GM20000 (cell line): ENCODE measurements around the gene MICAL3.

Source experiments
- DNase-seq: peaks from one replicate; pipeline ENCODE4 v3.0.0; 2012; ENCODE audit warnings: low spot score
- CTCF ChIP-seq: IDR thresholded peaks from 2 replicates; pipeline ENCODE4 v1.5.1; 2012; ENCODE audit warnings: mild to moderate bottlenecking, control low read depth; ENCODE audit errors: extremely low read depth, missing control alignments

Gene MICAL3

DNA sequence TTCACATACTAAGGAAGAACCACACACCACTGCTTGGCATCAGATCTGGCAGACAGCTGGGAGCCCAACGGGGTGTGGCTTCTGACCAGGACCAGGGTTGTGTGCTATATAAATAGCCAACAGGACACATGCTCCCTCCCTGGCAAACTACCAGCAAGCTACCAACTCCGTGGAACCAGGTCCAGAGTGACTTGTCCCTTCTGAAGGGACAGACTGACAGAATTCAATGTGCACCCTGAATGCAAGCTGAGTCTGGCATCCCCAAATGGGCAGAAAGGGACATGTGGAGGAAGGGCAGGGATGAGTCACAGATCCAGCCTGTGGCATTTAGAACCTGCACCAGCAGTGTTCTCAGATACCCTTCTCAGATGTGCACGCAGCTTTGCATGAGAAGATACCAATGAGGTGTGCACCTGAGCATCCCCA is 92.9 kb downstream of the MICAL3 start:
- no peak for TF ChIP-seq CTCF
- no peak for DNase-seq

DNA sequence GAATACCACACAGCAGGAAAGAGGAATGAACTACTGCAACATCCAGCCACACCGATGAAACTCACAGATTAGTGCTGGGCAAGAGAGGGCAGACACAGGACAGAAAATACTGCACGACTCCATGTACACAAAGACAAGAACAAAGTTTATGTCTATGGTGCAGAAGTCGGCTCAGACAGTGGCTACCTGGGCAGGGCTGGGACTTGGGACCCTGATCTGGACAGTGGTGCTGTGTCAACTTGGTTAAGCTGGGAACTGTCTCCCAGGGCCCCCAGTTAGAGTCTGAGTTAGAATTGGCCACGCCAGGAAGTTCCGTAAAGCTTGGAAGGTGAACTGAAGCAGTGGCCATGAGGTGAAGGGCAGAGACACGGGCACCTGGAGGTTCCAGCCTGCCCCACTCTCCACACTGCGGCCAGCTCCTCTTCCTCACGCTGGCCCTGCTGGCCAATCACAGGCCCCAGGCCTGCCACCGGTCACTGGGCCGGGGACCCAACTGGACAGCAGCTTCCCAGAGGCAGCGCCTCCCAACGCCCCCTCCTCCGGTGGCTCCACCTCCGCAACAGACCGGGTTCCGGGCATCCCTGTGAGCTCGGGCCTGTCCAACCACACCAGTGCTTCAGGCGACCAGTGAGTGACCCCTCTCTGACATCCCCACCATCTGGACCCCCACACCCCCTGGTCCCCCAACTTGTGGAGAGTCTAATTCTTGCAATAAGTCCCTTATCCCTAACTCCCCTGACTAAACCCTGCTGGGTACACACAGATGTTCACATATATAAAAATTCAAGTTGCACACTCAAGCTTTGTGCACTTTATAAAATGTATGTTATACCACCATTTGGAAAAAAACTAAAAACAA is 93.7 kb downstream of the MICAL3 start:
- no peak for DNase-seq
- TF ChIP-seq CTCF, result no peak

GRCh38 chr22:17929909-17930308 is 94.5 kb downstream of the MICAL3 start:
- no peak for DNase-seq

DNA sequence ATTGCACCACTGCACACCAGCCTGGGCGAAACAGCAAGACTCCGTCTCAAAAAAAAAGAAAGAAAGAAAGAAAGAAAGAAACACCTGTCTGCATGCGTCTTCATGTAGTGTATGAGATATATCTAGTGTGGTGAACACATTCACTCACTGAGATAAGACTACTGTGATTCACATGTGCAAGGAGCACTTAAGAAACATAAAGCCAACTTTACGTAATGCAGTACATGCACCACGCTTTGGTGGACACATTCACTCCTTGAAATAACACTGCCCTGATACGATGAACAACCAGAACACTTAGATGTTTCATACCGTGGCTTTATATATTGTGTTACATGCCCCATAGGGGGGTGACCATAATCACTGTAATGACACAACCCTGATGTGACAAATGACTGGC is 96.0 kb downstream of the MICAL3 start:
- no peak for DNase-seq
- no peak for TF ChIP-seq CTCF

More at GRCh38 chr22:17929909-17930308, 94.5 kb downstream of the MICAL3 start:
- TF ChIP-seq CTCF, result no peak

GRCh38 chr22:17927062-17927461 is 97.3 kb downstream of the MICAL3 start:
- no peak for DNase-seq
- TF ChIP-seq CTCF, result no peak

- no peak for DNase-seq
- no peak for TF ChIP-seq CTCF
These were observed 97.8 kb downstream of the MICAL3 start for GRCh38 chr22:17926516-17926915.

- DNase-seq, result no peak
- TF ChIP-seq CTCF, result no peak
These were observed 98.9 kb downstream of the MICAL3 start for GRCh38 chr22:17925431-17925841.
